GM18868 (cell line): Measurements from ENCODE around the gene MOB2.
"Not testable (repeated sequence)": the region's sequence is repeated elsewhere in the genome, so short reads cannot be mapped to it uniquely, and the experiment has no call there.

Source experiments
- ATAC-seq: cut with Tn5 transposase; IDR thresholded peaks from one replicate; pipeline ENCODE4 v1.9.1; 2021; ENCODE audit warnings: mild to moderate bottlenecking, moderate library complexity; ENCODE audit not compliant: unreplicated experiment

Gene MOB2

GRCh38 chr11:1519028-1520010 is 32.7 kb upstream of the MOB2 start:
- ATAC-seq = no peak

DNA sequence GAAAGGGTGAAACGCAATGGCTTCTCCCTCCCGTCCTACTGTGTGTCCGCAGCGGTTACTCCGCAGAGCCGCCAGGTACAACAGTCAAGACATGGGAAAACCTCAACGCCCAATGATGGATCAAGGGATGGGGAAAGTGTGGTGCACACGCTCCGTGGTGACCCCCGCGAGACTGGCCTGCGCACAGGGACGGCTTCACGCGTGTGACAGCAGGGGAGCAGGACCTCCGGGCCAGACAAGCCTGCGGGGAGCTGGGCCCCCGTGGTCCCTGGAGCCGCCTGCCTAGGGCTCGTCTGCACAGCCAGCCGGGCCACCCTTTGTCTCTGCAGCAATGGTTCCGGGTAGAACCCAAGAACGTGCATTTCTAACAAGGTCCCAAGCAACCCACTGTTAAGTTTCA is 31.7 kb upstream of the MOB2 start:
- no peak for ATAC-seq

DNA sequence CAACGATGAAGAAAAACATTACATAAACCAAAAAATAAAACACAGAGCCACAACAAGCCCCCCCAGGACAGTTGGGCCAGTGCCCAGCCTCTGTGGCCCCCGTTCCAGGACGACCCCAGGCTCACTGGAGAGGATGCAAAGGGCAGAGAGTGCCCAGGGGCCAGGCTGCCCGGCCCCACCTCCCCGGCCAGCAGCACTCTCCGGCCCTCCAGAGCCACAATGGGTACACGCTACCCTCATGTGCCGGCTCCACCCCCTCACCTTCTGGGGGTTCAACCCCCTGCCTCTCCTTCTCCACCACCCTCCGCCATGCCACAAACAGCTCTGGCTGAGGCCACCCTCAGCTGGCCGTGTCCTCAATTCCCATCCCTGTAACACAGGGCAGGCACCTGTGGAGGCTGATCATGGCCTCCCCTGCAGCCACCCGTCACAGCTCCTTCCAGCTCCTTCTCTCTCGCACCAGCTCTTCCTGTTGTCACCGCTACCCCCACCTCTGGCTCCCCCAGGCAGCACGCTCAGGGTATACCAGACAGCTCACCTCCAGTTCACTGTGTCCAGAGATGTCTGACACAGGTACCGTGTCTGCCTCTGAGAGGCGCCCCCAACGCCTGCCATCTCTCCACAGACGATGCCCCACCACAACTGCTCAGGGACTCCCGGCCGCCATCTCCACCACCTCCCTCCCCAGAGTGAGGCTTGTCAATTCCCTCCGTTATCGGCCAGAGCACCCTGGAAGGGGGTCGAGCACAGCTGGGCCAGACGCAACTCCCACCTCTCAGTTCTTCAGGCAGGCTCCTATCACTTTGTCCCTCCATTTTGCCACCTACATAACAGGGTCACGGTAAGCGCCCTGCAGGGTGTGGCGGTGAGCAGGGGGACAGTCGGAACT is 30.8 kb upstream of the MOB2 start:
- ATAC-seq = no peak

- ATAC-seq = no peak
Observed at GRCh38 chr11:1516273-1517067, 29.9 kb upstream of the MOB2 start.

- no peak for ATAC-seq
Observed at GRCh38 chr11:1515082-1516060, 28.8 kb upstream of the MOB2 start.

DNA sequence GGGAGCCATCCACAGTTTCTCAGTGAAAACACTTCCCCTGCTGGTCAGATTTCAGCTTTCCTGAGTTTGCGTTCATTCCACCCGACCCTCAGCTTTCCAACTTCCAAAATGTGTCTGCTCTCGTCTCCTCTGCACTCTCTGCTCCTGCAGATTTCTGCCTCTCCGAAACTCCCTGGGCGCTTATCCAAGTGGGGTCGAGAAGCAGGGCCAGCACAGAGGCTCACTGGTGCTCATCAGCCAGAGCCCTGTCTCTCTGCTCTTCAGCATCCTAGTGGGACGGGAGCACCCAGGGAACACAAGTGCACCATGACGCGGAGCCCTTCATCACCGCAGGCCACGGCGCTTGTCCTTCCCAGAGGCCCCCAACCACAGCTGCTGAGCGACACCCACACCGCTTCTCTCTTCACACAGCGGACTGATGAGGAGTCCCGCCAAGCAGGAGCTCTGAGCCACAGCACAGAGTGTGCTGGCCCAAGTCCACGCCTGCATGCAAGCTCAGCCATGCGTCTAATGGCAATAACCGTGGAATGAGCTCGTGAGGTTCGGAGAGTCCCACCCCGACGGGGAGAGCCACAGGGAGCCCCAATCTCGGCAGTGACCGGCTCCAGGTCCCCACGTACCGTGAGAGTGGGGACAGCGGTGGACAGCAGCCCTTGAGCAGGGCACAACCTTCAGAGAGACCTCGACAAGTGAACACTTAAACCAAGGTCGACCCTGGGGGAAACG is 27.9 kb upstream of the MOB2 start:
- ATAC-seq = no peak

DNA sequence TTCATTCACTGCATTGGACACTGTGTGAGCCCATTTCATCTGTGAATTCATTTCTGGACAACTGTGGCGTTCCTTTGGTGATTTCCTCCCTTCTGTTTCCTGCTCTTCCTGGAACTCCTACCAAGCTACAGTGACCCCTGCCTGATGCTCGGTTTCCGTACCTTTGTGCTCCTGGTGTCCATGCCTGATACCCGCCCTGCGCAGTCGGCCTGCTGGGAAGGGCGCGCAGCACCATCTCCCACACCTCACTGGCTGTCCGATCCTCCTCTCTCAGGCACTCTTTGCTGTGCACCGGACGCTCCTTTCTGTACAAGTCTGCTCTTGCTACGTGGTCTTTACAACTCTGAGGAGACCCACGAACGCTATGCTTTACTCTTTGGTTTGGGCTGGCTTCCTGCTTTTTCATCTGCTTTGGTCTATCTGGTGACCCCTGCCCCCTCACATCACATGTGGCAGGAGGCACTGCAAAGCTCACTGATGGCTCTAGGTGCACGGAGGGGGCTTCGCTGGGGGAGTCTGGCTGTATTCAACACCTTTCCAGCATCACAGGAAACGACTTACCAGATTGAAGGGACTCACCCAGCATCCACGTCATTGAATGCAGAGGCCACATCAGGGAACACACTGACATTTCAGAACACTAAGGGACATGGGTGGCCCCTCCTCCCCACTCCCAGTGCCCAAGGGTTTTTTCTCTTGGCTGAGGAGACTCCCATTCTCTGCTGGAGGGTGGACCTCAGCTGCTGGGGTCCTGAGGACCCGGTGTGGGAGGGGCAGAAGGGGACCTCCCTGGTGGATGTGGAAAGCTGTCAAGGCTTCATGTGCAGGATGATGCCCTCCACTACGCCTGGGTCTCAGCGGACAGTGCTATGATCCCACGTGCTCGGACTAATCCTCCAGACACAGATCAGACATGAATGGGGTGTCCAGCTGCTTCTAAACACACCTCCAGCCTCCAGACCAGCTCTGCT is 27.0 kb upstream of the MOB2 start:
- ATAC-seq = no peak

GRCh38 chr11:1512531-1513258 is 26.1 kb upstream of the MOB2 start:
- not testable (repeated sequence) for ATAC-seq

DNA sequence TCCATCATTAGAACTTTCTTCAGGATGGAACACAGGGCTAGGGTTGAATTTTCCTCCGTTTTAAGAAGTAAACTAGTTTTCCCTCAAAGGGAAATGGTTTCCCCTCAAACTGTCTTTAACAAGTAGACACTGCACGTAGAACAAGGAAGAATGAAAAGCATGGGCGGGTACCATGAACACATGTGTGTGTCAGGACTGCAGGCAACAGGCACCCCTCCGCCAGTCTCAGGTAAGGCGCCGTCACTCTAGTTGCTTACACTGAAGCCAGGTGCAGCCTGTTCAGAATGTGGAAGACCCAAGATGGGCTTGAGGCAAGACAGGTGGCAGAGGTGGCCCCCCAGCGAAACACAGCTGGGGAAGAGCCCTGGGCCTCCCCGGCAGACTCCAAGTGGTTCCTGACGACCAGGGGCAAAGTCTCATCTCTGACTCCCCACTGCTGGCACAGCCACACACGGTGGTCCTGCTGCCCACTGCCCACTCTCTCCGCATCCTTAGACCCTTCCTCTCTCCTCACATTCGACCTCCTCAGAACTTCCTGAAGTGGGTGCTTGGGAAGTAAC is 25.4 kb upstream of the MOB2 start:
- no peak for ATAC-seq

- ATAC-seq = no peak
Observed at GRCh38 chr11:1510928-1511327, 24.3 kb upstream of the MOB2 start.

DNA sequence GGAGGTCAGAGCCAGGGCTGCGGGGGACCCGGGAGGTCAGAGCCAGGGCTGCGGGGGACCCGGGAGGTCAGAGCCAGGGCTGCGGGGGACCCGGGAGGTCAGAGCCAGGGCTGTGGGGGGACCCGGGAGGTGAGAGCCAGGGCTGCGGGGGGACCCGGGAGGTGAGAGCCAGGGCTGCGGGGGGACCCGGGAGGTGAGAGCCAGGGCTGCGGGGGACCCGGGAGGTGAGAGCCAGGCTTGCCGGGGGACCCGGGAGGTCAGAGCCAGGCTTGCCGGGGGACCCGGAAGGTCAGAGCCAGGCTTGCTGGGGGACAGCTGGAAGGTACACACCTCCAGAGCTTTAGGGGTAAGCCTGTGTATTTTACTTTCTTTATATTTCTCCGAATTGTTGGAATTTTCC is 23.8 kb upstream of the MOB2 start:
- not testable (repeated sequence) for ATAC-seq

GRCh38 chr11:1509626-1510255 is 23.2 kb upstream of the MOB2 start:
- no peak for ATAC-seq

DNA sequence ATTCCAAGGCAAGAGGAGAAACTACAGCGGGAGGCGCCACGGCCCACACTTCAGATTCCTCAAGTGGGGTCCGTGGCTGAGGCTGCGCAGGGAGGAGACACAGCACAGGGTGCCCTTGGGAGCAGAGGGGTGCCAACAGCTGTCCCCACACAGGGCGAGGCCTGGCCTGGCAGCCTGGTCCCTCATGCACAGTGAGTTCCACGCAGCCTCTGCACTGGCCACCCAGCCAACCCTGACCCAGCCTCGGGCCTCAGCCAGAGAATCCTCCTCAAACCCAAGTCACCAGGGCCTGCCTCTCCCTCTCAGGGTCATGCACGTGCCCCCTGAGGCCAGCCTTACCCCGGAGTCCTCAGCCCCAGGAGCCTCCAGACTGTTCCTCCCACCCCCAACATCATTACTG is 22.4 kb upstream of the MOB2 start:
- ATAC-seq = no peak

- ATAC-seq = no peak
Observed at GRCh38 chr11:1508491-1508891, 21.9 kb upstream of the MOB2 start.

DNA sequence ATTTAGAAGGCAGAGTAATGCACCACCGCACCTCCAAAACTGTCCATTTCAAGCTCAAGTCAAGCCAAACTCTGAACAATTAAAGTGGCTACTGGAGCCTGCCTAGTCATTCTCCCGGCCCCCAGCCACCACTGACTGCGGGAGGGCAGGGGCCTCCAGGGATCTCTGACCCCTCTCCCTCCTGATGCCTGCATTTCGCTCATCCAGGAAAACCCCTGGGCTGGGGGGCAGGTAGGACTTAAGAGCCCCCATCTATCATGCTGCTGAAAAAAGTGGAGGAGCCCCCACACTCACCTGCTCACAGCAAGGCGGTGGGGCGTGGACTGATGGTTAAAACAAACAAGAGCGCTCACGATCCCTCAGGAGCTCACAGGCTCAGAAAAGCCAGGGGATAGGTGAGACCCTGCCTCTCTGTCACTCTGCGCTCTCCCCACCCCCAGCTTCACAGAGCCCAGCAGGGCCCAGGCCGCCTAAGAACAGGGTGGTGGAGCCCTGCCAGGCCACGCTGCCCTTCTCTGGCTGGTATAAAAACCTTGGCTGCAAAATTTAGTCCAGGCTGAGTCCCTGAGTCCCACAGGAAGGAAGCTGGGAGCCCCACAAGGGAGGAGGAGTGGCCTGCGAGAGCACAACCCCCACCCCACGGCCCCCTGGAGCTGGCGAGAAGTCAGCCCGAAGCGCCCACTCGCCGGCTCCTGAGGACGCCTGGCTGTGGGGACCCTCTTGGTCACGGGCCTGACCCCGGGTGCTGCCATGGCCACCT is 21.0 kb upstream of the MOB2 start:
- ATAC-seq = no peak

- ATAC-seq = no peak
Observed at GRCh38 chr11:1506981-1507380, 20.4 kb upstream of the MOB2 start.
